Loucy (cell line): ENCODE data around the gene ABHD12B.

ENCODE experiments used
- H2AFZ ChIP-seq: fragments of 200-600 bp; sonication (generic); 2 replicates; pipeline ENCODE4 v1.6.0; 2016; ENCODE audit warnings: antibody characterized with exemption, mild to moderate bottlenecking, low read length, moderate library complexity
- H3F3A ChIP-seq: fragments of 200-600 bp; 2 replicates; pipeline ENCODE4 v1.6.0; 2016; ENCODE audit warnings: antibody characterized with exemption, low read depth, mild to moderate bottlenecking
- H3K27me3 ChIP-seq: fragments of 200-600 bp; sonication (generic); 2 replicates; pipeline ENCODE4 v1.6.1; 2014; ENCODE audit warnings: low read length, mild to moderate bottlenecking; ENCODE audit not compliant: insufficient read depth, poor library complexity, severe bottlenecking
- H3K36me3 ChIP-seq: fragments of 200-600 bp; sonication (generic); 2 replicates; pipeline ENCODE4 v1.6.1; 2016; ENCODE audit warnings: low read length; ENCODE audit not compliant: insufficient read depth
- H3K4me1 ChIP-seq: fragments of 200-600 bp; sonication (generic); 2 replicates; pipeline ENCODE4 v1.5.1; 2014; ENCODE audit warnings: low read length, mild to moderate bottlenecking; ENCODE audit not compliant: insufficient read depth, poor library complexity, severe bottlenecking
- H3K4me2 ChIP-seq: fragments of 200-600 bp; sonication (generic); 2 replicates; pipeline ENCODE4 v1.6.0; 2014; ENCODE audit warnings: antibody characterized with exemption, low read length, low read depth, mild to moderate bottlenecking; ENCODE audit not compliant: poor library complexity, severe bottlenecking
- H3K4me3 ChIP-seq: fragments of 200-600 bp; sonication (generic); 2 replicates; pipeline ENCODE4 v1.5.1; 2014; ENCODE audit warnings: low read length, mild to moderate bottlenecking, mixed read lengths; ENCODE audit not compliant: poor library complexity, severe bottlenecking
- H3K79me2 ChIP-seq: fragments of 200-600 bp; sonication (generic); 2 replicates; pipeline ENCODE4 v1.6.1; 2014; ENCODE audit warnings: low read length; ENCODE audit not compliant: insufficient read depth
- H3K9ac ChIP-seq: fragments of 200-600 bp; sonication (generic); 2 replicates; pipeline ENCODE4 v1.6.0; 2014; ENCODE audit warnings: mild to moderate bottlenecking, low read depth, low read length, moderate library complexity; ENCODE audit not compliant: poor library complexity, severe bottlenecking
- H3K9me2 ChIP-seq: fragments of 200-600 bp; sonication (generic); replicated peaks from 2 replicates; pipeline ENCODE4 v1.6.1; 2016; ENCODE audit warnings: low read depth, low read length, mixed read lengths
- H3K9me3 ChIP-seq: fragments of 200-600 bp; sonication (generic); 2 replicates; pipeline ENCODE4 v1.6.1; 2014; ENCODE audit warnings: mild to moderate bottlenecking, antibody characterized with exemption, low read length, low read depth; ENCODE audit not compliant: insufficient read depth
- H4K20me1 ChIP-seq: fragments of 200-600 bp; sonication (generic); 2 replicates; pipeline ENCODE4 v1.6.0; 2014; ENCODE audit warnings: antibody characterized with exemption, low read length, mild to moderate bottlenecking; ENCODE audit not compliant: insufficient read depth, poor library complexity, severe bottlenecking
- CTCF ChIP-seq: fragments of 200-600 bp; sonication (generic); conservative IDR thresholded peaks from 2 replicates; pipeline ENCODE4 v1.5.1; 2014; ENCODE audit warnings: mild to moderate bottlenecking, antibody characterized with exemption, low read length
- EZH2phosphoT487 ChIP-seq: fragments of 200-600 bp; IDR thresholded peaks from 2 replicates; pipeline ENCODE4 v1.6.1; 2018; ENCODE audit warnings: antibody characterized with exemption, mild to moderate bottlenecking, moderate library complexity, borderline replicate concordance

Gene ABHD12B

GRCh38 chr14:50897658-50898175 is 25.9 kb downstream of the ABHD12B start:
- Histone ChIP-seq H3K9ac (no peak overlapping the region), H3K36me3 (no peaks in the 10 kb centered on the region), H3K9me2 (no peaks in the 10 kb centered on the region), H4K20me1 (no peaks in the 10 kb centered on the region), H3K4me1 (no peaks in the 10 kb centered on the region), H2AFZ (no peak overlapping the region), H3F3A (no peaks in the 10 kb centered on the region), H3K4me3 (no peak overlapping the region), H3K27me3 (no peaks in the 10 kb centered on the region), H3K9me3 (no peaks in the 10 kb centered on the region), H3K79me2 (no peaks in the 10 kb centered on the region), H3K4me2 (no peak overlapping the region)
- TF ChIP-seq EZH2phosphoT487 (no peak), CTCF (no peak)

DNA sequence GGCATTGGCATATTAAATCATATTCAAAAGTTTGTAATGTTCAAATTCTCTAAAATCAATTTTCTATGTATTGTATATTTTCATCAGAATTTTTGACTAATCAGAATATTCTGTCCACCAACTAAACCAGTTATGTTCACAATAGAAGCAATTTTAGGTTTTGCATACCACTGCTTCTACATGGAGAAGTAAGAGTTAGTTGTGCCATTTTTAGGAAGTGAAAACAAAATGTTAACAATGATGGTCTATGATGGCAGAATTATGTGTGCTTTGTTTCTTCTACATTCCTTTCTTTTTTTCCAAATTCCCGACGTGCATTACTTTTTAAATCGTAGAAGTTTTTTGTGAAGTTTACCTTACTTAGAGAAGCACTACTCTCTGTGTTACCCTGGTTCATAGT is 29.5 kb downstream of the ABHD12B start:
- H3K4me1 ChIP-seq: peaks cover 8% of the 10 kb centered on the region
- no peaks in the 10 kb centered on the region for H3F3A ChIP-seq
- no peaks in the 10 kb centered on the region for H3K36me3 ChIP-seq
- TF ChIP-seq CTCF: no peak
- no peak for TF ChIP-seq EZH2phosphoT487
- no peaks in the 10 kb centered on the region for H3K79me2 ChIP-seq
- no peak overlapping the region for H3K4me3 ChIP-seq
- no peaks in the 10 kb centered on the region for H3K27me3 ChIP-seq
- no peaks in the 10 kb centered on the region for H4K20me1 ChIP-seq
- H3K9me2 ChIP-seq: no peaks in the 10 kb centered on the region
- no peaks in the 10 kb centered on the region for H3K9me3 ChIP-seq
- H3K9ac ChIP-seq: no peak overlapping the region
- no peak overlapping the region for H2AFZ ChIP-seq
- no peak overlapping the region for H3K4me2 ChIP-seq

- no peaks in the 10 kb centered on the region for H3K79me2 ChIP-seq
- H3K9ac ChIP-seq: no peak overlapping the region
- H3K4me3 ChIP-seq: no peak overlapping the region
- TF ChIP-seq CTCF (no peak), EZH2phosphoT487 (no peak)
- H2AFZ ChIP-seq: no peak overlapping the region
- H3K4me2 ChIP-seq: no peak overlapping the region
- no peaks in the 10 kb centered on the region for H4K20me1 ChIP-seq
- no peaks in the 10 kb centered on the region for H3K9me3 ChIP-seq
- no peaks in the 10 kb centered on the region for H3K9me2 ChIP-seq
- no peaks in the 10 kb centered on the region for H3K27me3 ChIP-seq
- H3K4me1 ChIP-seq: peaks cover 11% of the 10 kb centered on the region
- H3F3A ChIP-seq: no peaks in the 10 kb centered on the region
- peaks cover 4% of the 10 kb centered on the region; the same call in 1 of the 2 replicates for H3K36me3 ChIP-seq
These were observed 32.9 kb downstream of the ABHD12B start for GRCh38 chr14:50904719-50905118.
